Measurements from ENCODE around the gene LRRC56. TPM values are rescaled to one million over a fixed set of nuclear protein-coding genes. Genes with fewer than 3 reads are reported as not detected.

Gene LRRC56
- total RNA-seq, 6 experiments from 2014 or later = 0.23 to 0.83 (median 0.55) TPM

DNA sequence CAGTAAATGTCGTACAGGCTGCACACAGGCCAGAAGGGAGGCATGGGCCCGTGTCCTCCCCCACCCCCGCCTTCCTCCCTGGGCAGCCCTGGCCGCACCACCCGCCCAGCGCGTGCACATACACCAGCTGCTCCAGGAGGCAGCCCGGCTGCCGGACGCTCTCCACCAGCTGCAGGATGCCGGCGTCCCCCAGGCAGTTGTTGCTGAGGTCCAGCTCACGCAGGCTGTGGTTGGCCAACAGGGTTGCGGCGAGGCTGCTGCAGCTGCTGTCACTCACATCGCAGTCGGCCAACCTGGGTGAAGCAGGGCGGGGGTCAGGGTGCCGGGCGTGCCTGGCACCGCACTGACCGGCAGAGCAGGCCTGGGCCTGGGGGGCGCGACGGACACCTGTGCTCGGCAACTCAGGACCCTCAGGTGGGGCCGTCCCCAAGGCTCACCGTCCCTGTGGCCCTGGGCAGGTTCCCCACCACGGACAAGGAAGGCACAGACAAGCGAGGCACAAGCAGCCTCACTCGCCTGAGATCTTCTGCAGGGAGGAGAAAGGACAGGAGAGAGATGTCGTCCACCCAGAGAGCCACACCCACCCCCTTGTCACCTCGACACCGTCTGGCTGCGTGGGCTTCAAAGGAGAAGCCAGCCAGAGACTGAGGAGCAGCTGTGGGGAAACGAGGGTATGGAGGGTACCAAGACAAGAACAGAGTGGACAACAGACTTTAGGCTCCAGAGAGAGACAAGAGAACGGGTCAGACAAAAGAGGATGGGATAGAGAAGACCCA lies 42.4 kb upstream of the LRRC56 start:
- TF ChIP-seq, protein P1, sequence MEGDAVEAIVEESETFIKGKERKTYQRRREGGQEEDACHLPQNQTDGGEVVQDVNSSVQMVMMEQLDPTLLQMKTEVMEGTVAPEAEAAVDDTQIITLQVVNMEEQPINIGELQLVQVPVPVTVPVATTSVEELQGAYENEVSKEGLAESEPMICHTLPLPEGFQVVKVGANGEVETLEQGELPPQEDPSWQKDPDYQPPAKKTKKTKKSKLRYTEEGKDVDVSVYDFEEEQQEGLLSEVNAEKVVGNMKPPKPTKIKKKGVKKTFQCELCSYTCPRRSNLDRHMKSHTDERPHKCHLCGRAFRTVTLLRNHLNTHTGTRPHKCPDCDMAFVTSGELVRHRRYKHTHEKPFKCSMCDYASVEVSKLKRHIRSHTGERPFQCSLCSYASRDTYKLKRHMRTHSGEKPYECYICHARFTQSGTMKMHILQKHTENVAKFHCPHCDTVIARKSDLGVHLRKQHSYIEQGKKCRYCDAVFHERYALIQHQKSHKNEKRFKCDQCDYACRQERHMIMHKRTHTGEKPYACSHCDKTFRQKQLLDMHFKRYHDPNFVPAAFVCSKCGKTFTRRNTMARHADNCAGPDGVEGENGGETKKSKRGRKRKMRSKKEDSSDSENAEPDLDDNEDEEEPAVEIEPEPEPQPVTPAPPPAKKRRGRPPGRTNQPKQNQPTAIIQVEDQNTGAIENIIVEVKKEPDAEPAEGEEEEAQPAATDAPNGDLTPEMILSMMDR (IDR thresholded peaks at IDR 0.05) = no peak
- no peak for DNase-seq
- H3K36me3 Mint-ChIP-seq (ENCODE audit: low read depth) = peaks cover 31% of the 10 kb centered on the region
- H3K4me3 Mint-ChIP-seq = no peak overlapping the region
- H3K27ac Mint-ChIP-seq = peak overlapping the region; percentile 49; the same call in 1 of the 2 replicates
- H3K9me3 Mint-ChIP-seq = peaks cover 8% of the 10 kb centered on the region; the same call in 1 of the 2 replicates
- H3K4me1 Mint-ChIP-seq (ENCODE audit: low read depth) = peaks cover 6% of the 10 kb centered on the region; the same call in 1 of the 2 replicates
- H3K27me3 Mint-ChIP-seq (ENCODE audit: insufficient read depth) = peaks cover 13% of the 10 kb centered on the region

DNA sequence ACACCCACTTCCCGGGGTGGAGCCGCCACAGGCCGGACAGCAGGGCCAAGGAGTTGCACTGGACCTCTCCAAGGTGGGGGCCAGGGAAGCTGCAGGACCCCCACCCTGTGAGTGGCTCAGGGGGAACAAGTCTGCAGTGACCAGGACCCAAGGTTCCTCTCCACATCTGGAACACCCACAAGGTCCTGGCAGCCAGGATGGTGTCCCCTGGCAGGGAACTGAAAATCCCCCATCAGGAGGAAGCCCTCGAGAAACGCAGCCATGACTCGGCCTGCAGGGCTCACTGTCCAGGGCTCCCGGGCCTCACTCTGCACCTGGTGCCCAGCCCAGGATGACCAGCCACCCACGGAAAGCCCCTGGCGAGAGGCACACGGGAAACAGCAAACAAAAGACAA lies 41.8 kb upstream of the LRRC56 start:
- DNase-seq = no peak
- H3K36me3 Mint-ChIP-seq (ENCODE audit: low read depth) = peaks cover 31% of the 10 kb centered on the region
- H3K9me3 Mint-ChIP-seq = peaks cover 8% of the 10 kb centered on the region; the same call in 1 of the 2 replicates
- peaks cover 6% of the 10 kb centered on the region; the same call in 1 of the 2 replicates for H3K4me1 Mint-ChIP-seq (ENCODE audit: low read depth)
- peak overlapping the region; percentile 49; the same call in 1 of the 2 replicates for H3K27ac Mint-ChIP-seq
- H3K27me3 Mint-ChIP-seq (ENCODE audit: insufficient read depth) = peaks cover 13% of the 10 kb centered on the region
- TF ChIP-seq, protein P1 (IDR thresholded peaks at IDR 0.05) = no peak
- H3K4me3 Mint-ChIP-seq = no peak overlapping the region

DNA sequence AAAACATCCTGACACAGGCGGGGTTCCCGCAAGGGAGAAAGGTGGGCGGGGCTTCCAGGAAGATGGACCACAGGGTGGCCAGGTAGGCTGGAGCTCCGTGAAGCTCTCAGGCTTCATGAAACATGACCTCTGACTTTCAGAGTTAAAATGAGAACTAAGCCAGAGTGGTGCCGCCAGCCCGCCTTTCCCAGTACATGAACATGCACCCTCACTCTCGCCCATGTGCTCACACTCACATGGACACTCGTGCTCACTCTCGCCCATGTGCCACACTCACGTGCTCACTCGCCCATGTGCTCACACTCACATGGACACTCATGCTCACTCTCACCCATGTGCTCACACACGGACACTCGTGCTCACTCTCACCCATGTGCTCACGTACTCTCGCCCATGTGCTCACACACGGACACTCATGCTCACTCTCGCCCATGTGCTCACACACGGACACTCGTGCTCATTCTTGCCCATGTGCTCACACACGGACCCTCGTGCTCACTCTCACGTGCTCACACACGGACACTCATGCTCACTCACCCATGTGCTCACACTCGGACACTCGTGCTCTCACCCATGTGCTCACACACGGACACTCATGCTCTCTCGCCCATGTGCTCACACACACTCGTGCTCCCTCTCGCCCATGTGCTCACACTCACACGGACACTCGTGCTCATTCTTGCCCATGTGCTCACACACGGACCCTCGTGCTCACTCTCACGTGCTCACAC lies 40.3 kb upstream of the LRRC56 start:
- Mint-ChIP-seq H3K27me3 (ENCODE audit: insufficient read depth) (peaks cover 16% of the 10 kb centered on the region), H3K4me1 (ENCODE audit: low read depth) (peaks cover 6% of the 10 kb centered on the region; the same call in 1 of the 2 replicates), H3K4me3 (peak overlapping the region; percentile 34; the same call in 1 of the 2 replicates), H3K36me3 (ENCODE audit: low read depth) (peaks cover 31% of the 10 kb centered on the region), H3K9me3 (peaks cover 8% of the 10 kb centered on the region; the same call in 1 of the 2 replicates), H3K27ac (no peak overlapping the region)
- DNase-seq = no peak
- TF ChIP-seq, protein P1 (IDR thresholded peaks at IDR 0.05) = no peak

DNA sequence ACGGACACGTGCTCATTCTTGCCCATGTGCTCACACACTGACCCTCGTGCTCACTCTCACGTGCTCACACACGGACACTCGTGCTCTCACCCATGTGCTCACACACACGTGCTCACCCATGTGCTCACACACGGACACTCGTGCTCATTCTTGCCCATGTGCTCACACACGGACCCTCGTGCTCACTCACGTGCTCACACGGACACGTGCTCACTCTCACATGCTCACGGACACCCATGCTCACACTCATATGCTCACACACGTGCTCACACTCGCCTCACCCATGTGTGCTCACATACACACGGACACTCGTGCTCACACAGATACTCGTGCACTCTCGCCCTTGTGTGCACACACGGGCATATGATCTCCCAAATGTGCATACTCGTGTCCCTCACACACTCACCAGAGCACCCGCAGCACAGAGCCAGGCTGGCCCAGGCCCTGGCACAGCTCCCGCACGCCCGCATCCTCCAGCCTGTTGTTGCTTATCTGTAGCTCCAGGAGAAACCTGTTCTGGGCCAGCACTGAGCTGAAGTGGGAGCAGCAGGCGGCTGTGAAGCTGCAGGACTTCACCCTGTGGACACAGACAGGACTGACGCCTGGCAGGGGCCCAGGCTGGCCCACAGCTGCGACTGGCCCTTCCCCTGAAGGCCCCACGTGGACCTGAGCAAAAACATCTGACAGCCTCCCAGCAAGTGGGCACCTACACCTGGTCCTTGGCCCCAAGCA lies 39.6 kb upstream of the LRRC56 start:
- Mint-ChIP-seq H3K27ac (peak overlapping the region; percentile 54), H3K36me3 (ENCODE audit: low read depth) (peaks cover 31% of the 10 kb centered on the region), H3K4me3 (no peak overlapping the region), H3K4me1 (ENCODE audit: low read depth) (peaks cover 6% of the 10 kb centered on the region; the same call in 1 of the 2 replicates), H3K27me3 (ENCODE audit: insufficient read depth) (peaks cover 16% of the 10 kb centered on the region), H3K9me3 (peaks cover 8% of the 10 kb centered on the region; the same call in 1 of the 2 replicates)
- TF ChIP-seq, protein P1 (IDR thresholded peaks at IDR 0.05) = no peak
- DNase-seq = no peak

All from HFFc6 (cell line).